Measurements from ENCODE around the gene MC3R.

GRCh38 chr20:56222945-56223344 is 25.6 kb upstream of the MC3R start:
- TF ChIP-seq ELF4 (IDR thresholded peaks at IDR 0.05), result no peak
- no peak for TF ChIP-seq TARDBP (IDR thresholded peaks at IDR 0.05)
- no peak for TF ChIP-seq L3MBTL2 (conservative IDR thresholded peaks at IDR 0.05)
- no peak for TF ChIP-seq PKNOX1 (IDR thresholded peaks at IDR 0.05)
- TF ChIP-seq FOXK2 (IDR thresholded peaks at IDR 0.05), result no peak
- no peak for TF ChIP-seq FOXM1 (IDR thresholded peaks at IDR 0.05; ENCODE audit: borderline replicate concordance)
- no peak for TF ChIP-seq SP1 (IDR thresholded peaks at IDR 0.05)
- no peak for TF ChIP-seq SUZ12 (IDR thresholded peaks at IDR 0.05)
- TF ChIP-seq BHLHE40 (IDR thresholded peaks at IDR 0.05; ENCODE audit: borderline replicate concordance), result no peak
